SU-DHL-6 (cell line): ENCODE data around the gene EREG.

Experiments used
- H2AFZ ChIP-seq: fragments of 200-600 bp; sonication (generic); 2 replicates; pipeline ENCODE4 v1.6.1; 2014; ENCODE audit warnings: low read depth, mild to moderate bottlenecking, moderate library complexity, mixed read lengths, antibody characterized with exemption, low read length; ENCODE audit not compliant: severe bottlenecking
- H3F3A ChIP-seq: fragments of 200-600 bp; shearing (Covaris generic); 2 replicates; pipeline ENCODE4 v1.6.0; 2016; ENCODE audit warnings: antibody characterized with exemption, mild to moderate bottlenecking; ENCODE audit not compliant: insufficient read depth
- H3K27ac ChIP-seq: fragments of 200-600 bp; sonication (generic); 2 replicates; pipeline ENCODE4 v1.5.1; 2016; ENCODE audit warnings: low read depth, mild to moderate bottlenecking, low read length, moderate library complexity, mixed read lengths
- H3K27me3 ChIP-seq: fragments of 200-600 bp; sonication (generic), shearing (Covaris generic); 2 replicates; pipeline ENCODE4 v1.6.0; 2014; ENCODE audit warnings: mild to moderate bottlenecking, low read length
- H3K36me3 ChIP-seq: fragments of 200-600 bp; sonication (generic); 2 replicates; pipeline ENCODE4 v1.6.1; 2014; ENCODE audit warnings: mild to moderate bottlenecking, low read length, mixed read lengths
- H3K4me2 ChIP-seq: fragments of 300-600, 200-600 bp; shearing (Covaris generic), sonication (generic); 2 replicates; pipeline ENCODE4 v1.6.0; 2014; ENCODE audit warnings: low read length, low read depth, mild to moderate bottlenecking; ENCODE audit not compliant: poor library complexity, severe bottlenecking
- H3K4me3 ChIP-seq: fragments of 200-600 bp; sonication (generic); 2 replicates; pipeline ENCODE4 v1.5.1; 2014; ENCODE audit warnings: antibody characterized with exemption, low read length, mild to moderate bottlenecking, mixed read lengths; ENCODE audit not compliant: insufficient read depth, poor library complexity, severe bottlenecking
- H3K79me2 ChIP-seq: fragments of 200-600 bp; sonication (generic); 2 replicates; pipeline ENCODE4 v1.6.1; 2014; ENCODE audit warnings: mild to moderate bottlenecking, low read length, moderate library complexity; ENCODE audit not compliant: insufficient read depth
- H3K9ac ChIP-seq: fragments of 200-600 bp; sonication (generic); 2 replicates; pipeline ENCODE4 v1.7.0; 2014; ENCODE audit warnings: mild to moderate bottlenecking, low read length
- H3K9me2 ChIP-seq: fragments of 200-600 bp; sonication (generic); replicated peaks from 2 replicates; pipeline ENCODE4 v1.6.1; 2014; ENCODE audit warnings: low read length; ENCODE audit not compliant: insufficient read depth
- H3K9me3 ChIP-seq: fragments of 200-600 bp; sonication (generic); 2 replicates; pipeline ENCODE4 v1.6.1; 2014; ENCODE audit warnings: low read length, mixed read lengths; ENCODE audit not compliant: insufficient read depth
- H4K20me1 ChIP-seq: fragments of 200-600 bp; sonication (generic); 2 replicates; pipeline ENCODE4 v1.6.1; 2014; ENCODE audit warnings: low read depth, mild to moderate bottlenecking, antibody characterized with exemption, low read length, moderate library complexity, mixed read lengths
- CTCF ChIP-seq: fragments of 200-600 bp; sonication (generic); IDR thresholded peaks from one replicate; pipeline ENCODE4 v1.5.1; 2017; ENCODE audit warnings: antibody characterized with exemption, mild to moderate bottlenecking, low read length, moderate library complexity; ENCODE audit not compliant: insufficient read depth, poor library complexity, severe bottlenecking
- EZH2phosphoT487 ChIP-seq: fragments of 200-600 bp; sonication (generic), shearing (Covaris generic); conservative IDR thresholded peaks from 2 replicates; pipeline ENCODE4 v1.6.1; 2018; ENCODE audit warnings: mild to moderate bottlenecking, antibody characterized with exemption, low read length, moderate library complexity, mixed read lengths

Gene EREG

GRCh38 chr4:74331944-74332343 lies 33.0 kb upstream of the EREG start:
- Histone ChIP-seq H3K9me2 (no peaks in the 10 kb centered on the region), H3K27ac (no peak overlapping the region), H3K27me3 (no peaks in the 10 kb centered on the region), H2AFZ (no peak overlapping the region), H3K36me3 (no peaks in the 10 kb centered on the region), H3F3A (no peaks in the 10 kb centered on the region), H3K9me3 (no peaks in the 10 kb centered on the region), H4K20me1 (no peaks in the 10 kb centered on the region), H3K79me2 (no peaks in the 10 kb centered on the region), H3K4me3 (no peak overlapping the region), H3K4me2 (no peak overlapping the region), H3K9ac (no peak overlapping the region)
- TF ChIP-seq EZH2phosphoT487 (no peak), CTCF (no peak)

- Histone ChIP-seq H3F3A (no peaks in the 10 kb centered on the region), H3K9ac (no peak overlapping the region), H3K79me2 (no peaks in the 10 kb centered on the region), H3K36me3 (no peaks in the 10 kb centered on the region), H2AFZ (no peak overlapping the region), H3K4me2 (no peak overlapping the region), H3K9me3 (no peaks in the 10 kb centered on the region), H3K4me3 (no peak overlapping the region), H3K27ac (no peak overlapping the region), H3K9me2 (no peaks in the 10 kb centered on the region), H4K20me1 (no peaks in the 10 kb centered on the region), H3K27me3 (no peaks in the 10 kb centered on the region)
- TF ChIP-seq EZH2phosphoT487: no peak
- TF ChIP-seq CTCF: no peak
These were observed 30.3 kb upstream of the EREG start for GRCh38 chr4:74334636-74335035.

- Histone ChIP-seq H3K9ac (no peak overlapping the region), H3K4me3 (no peak overlapping the region), H3F3A (no peaks in the 10 kb centered on the region), H2AFZ (no peak overlapping the region), H3K27me3 (no peaks in the 10 kb centered on the region), H3K9me3 (no peaks in the 10 kb centered on the region), H3K79me2 (no peaks in the 10 kb centered on the region), H3K9me2 (no peaks in the 10 kb centered on the region), H3K27ac (no peak overlapping the region), H3K4me2 (no peak overlapping the region), H4K20me1 (no peaks in the 10 kb centered on the region), H3K36me3 (no peaks in the 10 kb centered on the region)
- no peak for TF ChIP-seq EZH2phosphoT487
- TF ChIP-seq CTCF: no peak
These were observed 29.5 kb upstream of the EREG start for GRCh38 chr4:74335341-74336021.
